PC-3 (cell line): ENCODE data around the gene OR52E5. TPM values are rescaled to one million over a fixed set of nuclear protein-coding genes. Genes with fewer than 3 reads are reported as not detected.

Experiments used
- ATAC-seq: fragments of 200-7000 bp; cut with Tn5 transposase; 2 replicates; pipeline ENCODE4 v1.9.1; 2020; ENCODE audit warnings: mild to moderate bottlenecking, moderate library complexity
- BruUV-seq: library from RNA; stranded (reverse); fragments of 400-500 nt; replicated peaks from 2 replicates; lab custom pipeline; 2021; lab: Mats Ljungman, UMichigan
- CTCF ChIA-PET: fragments of 300-600 bp; sonication (Branson Sonifier 250); formaldehyde crosslinking; loops from one replicate; lab custom pipeline; 2022; ENCODE audit warnings: antibody characterized with exemption; lab: Charles Lee
- POLR2A ChIA-PET: fragments of 300-600 bp; sonication (Branson Sonifier 250); formaldehyde crosslinking; loops from one replicate; lab custom pipeline; 2022; ENCODE audit warnings: antibody characterized with exemption; ENCODE audit not compliant: unreplicated experiment; lab: Charles Lee
- DNase-seq: peaks from one replicate; pipeline ENCODE4 v3.0.0-alpha.2; 2015
- H2AFZ ChIP-seq: fragments of 300-600 bp; sonication (generic); 2 replicates; pipeline ENCODE4 v1.6.0; 2016; ENCODE audit warnings: antibody characterized with exemption, low read length
- H3F3A ChIP-seq: fragments of 300-600 bp; sonication (generic); one replicate; pipeline ENCODE4 v1.6.0; 2017; ENCODE audit warnings: antibody characterized with exemption, low read length, control low read depth, mild to moderate bottlenecking; ENCODE audit not compliant: unreplicated experiment
- H3K27ac ChIP-seq: fragments of 300-600 bp; sonication (generic); 2 replicates; pipeline ENCODE4 v1.5.1; 2016; ENCODE audit warnings: mild to moderate bottlenecking, low read length
- H3K27me3 ChIP-seq: fragments of 300-600 bp; sonication (generic); 2 replicates; pipeline ENCODE4 v1.6.1; 2016; ENCODE audit warnings: low read length, mixed read lengths
- H3K36me3 ChIP-seq: fragments of 300-600 bp; sonication (generic); 2 replicates; pipeline ENCODE4 v1.6.1; 2016; ENCODE audit warnings: low read depth, mixed run types, low read length, mixed read lengths
- H3K4me1 ChIP-seq: fragments of 300-600 bp; sonication (generic); 2 replicates; pipeline ENCODE4 v1.5.1; 2016; ENCODE audit warnings: low read length; ENCODE audit not compliant: insufficient read depth
- H3K4me2 ChIP-seq: fragments of 300-600 bp; sonication (generic); 2 replicates; pipeline ENCODE4 v1.6.0; 2016; ENCODE audit warnings: low read length
- H3K4me3 ChIP-seq: fragments of 300-600 bp; sonication (generic); 2 replicates; pipeline ENCODE4 v1.5.1; 2016; ENCODE audit warnings: mild to moderate bottlenecking, low read length, mixed read lengths
- H3K79me2 ChIP-seq: fragments of 300-600 bp; sonication (generic); 2 replicates; pipeline ENCODE4 v1.6.1; 2017; ENCODE audit warnings: low read length, mixed read lengths
- H3K9ac ChIP-seq: fragments of 300-600 bp; sonication (generic); 2 replicates; pipeline ENCODE4 v1.6.0; 2016; ENCODE audit warnings: mild to moderate bottlenecking, low read length
- H3K9me2 ChIP-seq: fragments of 300-600 bp; sonication (generic); replicated peaks from 2 replicates; pipeline ENCODE4 v1.6.1; 2016; ENCODE audit warnings: mixed run types, low read length, mixed read lengths
- H3K9me3 ChIP-seq: fragments of 300-600 bp; sonication (generic); 2 replicates; pipeline ENCODE4 v1.6.1; 2016; ENCODE audit warnings: low read length, mixed read lengths
- H4K20me1 ChIP-seq: fragments of 300-600 bp; sonication (generic); 2 replicates; pipeline ENCODE4 v1.6.1; 2016; ENCODE audit warnings: low read length, mixed read lengths
- EZH2 ChIP-seq: fragments of 300-600 bp; sonication (generic); IDR thresholded peaks from one replicate; pipeline ENCODE4 v1.6.1; 2017; ENCODE audit warnings: antibody characterized with exemption, mild to moderate bottlenecking, low read length; ENCODE audit not compliant: unreplicated experiment
- EZH2phosphoT487 ChIP-seq: fragments of 300-600 bp; sonication (generic); IDR thresholded peaks from 2 replicates; pipeline ENCODE4 v1.6.1; 2018; ENCODE audit warnings: mild to moderate bottlenecking, antibody characterized with exemption, low read length, borderline replicate concordance
- intact Hi-C: fragments of 100-400 bp; cut with micrococcal nuclease; formaldehyde crosslinking; loops from 2 replicates; pipeline ENCODE4 v1.9.0; 2023
- total RNA-seq: library from RNA; depleted of rRNA; stranded (reverse); fragments of >200 nt; gene quantifications from 2 replicates; pipeline ENCODE4 v1.2.3, GENCODE V29; 2014
- TF ChIP-seq, protein P1 (sequence below): fragments of 300-600 bp; sonication (generic); conservative IDR thresholded peaks from 2 replicates; pipeline ENCODE4 v1.5.1; 2017; ENCODE audit warnings: antibody characterized with exemption, low read depth, mild to moderate bottlenecking, low read length

Gene OR52E5
- total RNA-seq, 1 experiment from 2014 or later = not detected

DNA sequence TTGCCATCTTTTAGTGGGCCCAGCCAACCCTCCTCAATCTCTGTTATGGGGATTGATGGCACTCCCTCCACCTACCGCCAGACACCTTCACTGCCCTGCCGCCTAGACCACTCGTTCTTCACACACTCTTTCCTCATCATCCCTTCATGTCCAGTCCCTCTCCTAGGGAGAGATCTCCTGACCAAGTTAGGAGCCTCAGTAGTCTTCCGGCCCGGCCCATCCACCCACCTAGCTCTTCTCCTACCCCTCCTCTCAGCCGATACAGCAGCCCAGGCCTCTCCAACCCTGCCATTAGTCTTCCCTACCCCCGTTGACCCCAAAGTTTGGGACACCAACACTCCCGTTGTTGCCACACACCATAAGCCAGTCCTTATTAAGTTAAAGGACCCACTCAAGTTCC lies 38.1 kb downstream of the OR52E5 start:
- ChIA-PET POLR2A (no interaction called here), CTCF (no interaction called here)
- H3K9me3 ChIP-seq = no peaks in the 10 kb centered on the region
- BruUV-seq = no TSS peak
- H3K9ac ChIP-seq = no peak overlapping the region
- TF ChIP-seq, protein P1, sequence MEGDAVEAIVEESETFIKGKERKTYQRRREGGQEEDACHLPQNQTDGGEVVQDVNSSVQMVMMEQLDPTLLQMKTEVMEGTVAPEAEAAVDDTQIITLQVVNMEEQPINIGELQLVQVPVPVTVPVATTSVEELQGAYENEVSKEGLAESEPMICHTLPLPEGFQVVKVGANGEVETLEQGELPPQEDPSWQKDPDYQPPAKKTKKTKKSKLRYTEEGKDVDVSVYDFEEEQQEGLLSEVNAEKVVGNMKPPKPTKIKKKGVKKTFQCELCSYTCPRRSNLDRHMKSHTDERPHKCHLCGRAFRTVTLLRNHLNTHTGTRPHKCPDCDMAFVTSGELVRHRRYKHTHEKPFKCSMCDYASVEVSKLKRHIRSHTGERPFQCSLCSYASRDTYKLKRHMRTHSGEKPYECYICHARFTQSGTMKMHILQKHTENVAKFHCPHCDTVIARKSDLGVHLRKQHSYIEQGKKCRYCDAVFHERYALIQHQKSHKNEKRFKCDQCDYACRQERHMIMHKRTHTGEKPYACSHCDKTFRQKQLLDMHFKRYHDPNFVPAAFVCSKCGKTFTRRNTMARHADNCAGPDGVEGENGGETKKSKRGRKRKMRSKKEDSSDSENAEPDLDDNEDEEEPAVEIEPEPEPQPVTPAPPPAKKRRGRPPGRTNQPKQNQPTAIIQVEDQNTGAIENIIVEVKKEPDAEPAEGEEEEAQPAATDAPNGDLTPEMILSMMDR = no peak
- TF ChIP-seq EZH2phosphoT487 (no peak), EZH2 (no peak)
- H2AFZ ChIP-seq = no peak overlapping the region
- no peak overlapping the region for H3K27ac ChIP-seq
- DNase-seq = no peak
- no peaks in the 10 kb centered on the region for H3K27me3 ChIP-seq
- no peaks in the 10 kb centered on the region for H4K20me1 ChIP-seq
- no peaks in the 10 kb centered on the region for H3K79me2 ChIP-seq
- no peaks in the 10 kb centered on the region for H3K9me2 ChIP-seq
- no peak overlapping the region for H3K4me2 ChIP-seq
- H3K36me3 ChIP-seq = no peaks in the 10 kb centered on the region
- H3K4me1 ChIP-seq = no peaks in the 10 kb centered on the region
- ATAC-seq = no peak
- H3K4me3 ChIP-seq = no peak overlapping the region
- H3F3A ChIP-seq = no peaks in the 10 kb centered on the region
- intact Hi-C loops = no loop called here

DNA sequence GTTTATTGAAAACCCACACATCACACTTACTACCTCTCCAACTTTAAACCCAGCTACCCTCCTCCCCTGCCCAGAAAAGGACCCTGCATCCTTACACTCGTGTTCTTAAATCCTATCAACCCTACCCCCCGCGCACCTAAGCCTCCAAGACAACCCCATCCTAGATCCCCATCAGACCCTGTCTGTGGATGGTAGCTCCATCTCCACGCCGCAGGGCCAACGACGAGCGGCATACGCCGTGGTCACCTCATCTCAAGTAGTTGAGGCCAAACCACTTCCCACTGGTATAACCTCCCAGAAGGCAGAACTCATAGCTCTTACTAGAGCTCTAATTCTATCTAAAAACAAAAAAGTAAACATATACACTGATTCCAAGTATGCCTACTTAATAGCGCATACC lies 39.7 kb downstream of the OR52E5 start:
- Histone ChIP-seq H3K4me1 (no peaks in the 10 kb centered on the region), H3K79me2 (no peaks in the 10 kb centered on the region), H2AFZ (no peak overlapping the region), H3K4me2 (no peak overlapping the region), H3K9ac (no peak overlapping the region), H3F3A (no peaks in the 10 kb centered on the region), H3K36me3 (no peaks in the 10 kb centered on the region), H3K4me3 (no peak overlapping the region), H3K27me3 (no peaks in the 10 kb centered on the region), H3K9me3 (no peaks in the 10 kb centered on the region), H3K9me2 (no peaks in the 10 kb centered on the region), H3K27ac (no peak overlapping the region), H4K20me1 (no peaks in the 10 kb centered on the region)
- ChIA-PET CTCF (no interaction called here), POLR2A (no interaction called here)
- intact Hi-C loops = no loop called here
- no TSS peak for BruUV-seq
- TF ChIP-seq EZH2 (no peak), EZH2phosphoT487 (no peak)
- TF ChIP-seq, protein P1 = no peak
- no peak for ATAC-seq
- no peak for DNase-seq

DNA sequence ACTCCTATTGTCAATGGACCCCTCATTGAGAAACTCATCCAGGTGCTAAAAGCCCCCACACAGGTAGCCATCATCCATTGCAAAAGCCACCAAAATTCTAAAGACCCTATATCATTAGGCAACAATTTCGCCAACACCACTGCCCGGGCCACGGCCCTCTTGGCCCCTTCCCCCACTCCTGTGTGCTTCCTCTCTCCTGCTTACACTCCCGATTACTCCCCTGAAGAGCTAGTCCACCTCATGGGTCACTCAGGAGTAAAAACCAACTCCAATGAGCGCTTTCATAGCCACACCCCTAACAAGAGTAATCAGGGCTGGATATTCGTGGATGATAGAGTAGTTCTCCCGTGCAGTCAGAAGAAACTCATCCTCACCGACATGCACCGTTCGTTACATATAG lies 40.1 kb downstream of the OR52E5 start:
- no peak overlapping the region for H3K27ac ChIP-seq
- H3K4me2 ChIP-seq = no peak overlapping the region
- no TSS peak for BruUV-seq
- H4K20me1 ChIP-seq = no peaks in the 10 kb centered on the region
- no peaks in the 10 kb centered on the region for H3K27me3 ChIP-seq
- TF ChIP-seq, protein P1 = no peak
- TF ChIP-seq EZH2phosphoT487 = no peak
- TF ChIP-seq EZH2 = no peak
- H3F3A ChIP-seq = no peaks in the 10 kb centered on the region
- H3K79me2 ChIP-seq = no peaks in the 10 kb centered on the region
- H3K9me3 ChIP-seq = no peaks in the 10 kb centered on the region
- no peaks in the 10 kb centered on the region for H3K9me2 ChIP-seq
- intact Hi-C loops = no loop called here
- DNase-seq (no peak), ATAC-seq (no peak)
- no peak overlapping the region for H3K4me3 ChIP-seq
- ChIA-PET CTCF (no interaction called here), POLR2A (no interaction called here)
- no peaks in the 10 kb centered on the region for H3K36me3 ChIP-seq
- H2AFZ ChIP-seq = no peak overlapping the region
- no peaks in the 10 kb centered on the region for H3K4me1 ChIP-seq
- H3K9ac ChIP-seq = no peak overlapping the region
